HepG2 (cell line): Measurements from ENCODE around the gene SYT7. TPM values are rescaled to one million over a fixed set of nuclear protein-coding genes. Genes with fewer than 3 reads are reported as not detected.

Experiments
- ETV5 ChIP-seq: IDR thresholded peaks from 2 replicates; pipeline ENCODE4 v1.6.1; 2018; ENCODE audit warnings: missing biosample characterization, missing genetic modification reagents, inconsistent platforms, borderline replicate concordance
- FOXP1 ChIP-seq, 2 experiments: fragments of 450-650 bp in 1 of 2; IDR thresholded peaks; 2 replicates each; pipeline ENCODE4 v1.6.1; 2017 to 2018; ENCODE audit warnings: antibody characterized with exemption in 1 of 2
- GLI4 ChIP-seq: sonication (generic); formaldehyde crosslinking; IDR thresholded peaks from 2 replicates; pipeline ENCODE4 v1.5.1; 2020; ENCODE audit warnings: missing genetic modification reagents, mild to moderate bottlenecking, moderate library complexity, borderline replicate concordance
- HNF4G ChIP-seq, 2 experiments: sonication (generic) in 1 of 2; formaldehyde crosslinking in 1 of 2; IDR thresholded peaks; 2 replicates each; pipeline versions ENCODE4 v1.4.0 to v1.6.1; 2011 to 2020; ENCODE audit warnings: borderline replicate concordance in 2 of 2, low read depth in 2 of 2, mild to moderate bottlenecking in 2 of 2, low read length in 1 of 2, missing genetic modification reagents in 1 of 2, moderate library complexity in 1 of 2
- HOXA9 ChIP-seq: sonication (generic); formaldehyde crosslinking; IDR thresholded peaks from 2 replicates; pipeline ENCODE4 v1.8.1; 2022; ENCODE audit warnings: missing genetic modification reagents, mild to moderate bottlenecking, moderate library complexity, borderline replicate concordance
- KLF9 ChIP-seq: IDR thresholded peaks from 2 replicates; pipeline ENCODE4 v1.6.1; 2016; ENCODE audit warnings: low read depth
- NCOA5 ChIP-seq: sonication (generic); formaldehyde crosslinking; IDR thresholded peaks from 2 replicates; pipeline ENCODE4 v1.4.0; 2020; ENCODE audit warnings: missing genetic modification reagents
- NPAS2 ChIP-seq: sonication (generic); formaldehyde crosslinking; IDR thresholded peaks from 2 replicates; pipeline ENCODE4 v1.8.0; 2022; ENCODE audit warnings: mild to moderate bottlenecking, missing genetic modification reagents, borderline replicate concordance
- NR2F6 ChIP-seq, 2 experiments: IDR thresholded peaks; 2 replicates each; pipeline ENCODE4 v1.6.1; 2016; ENCODE audit warnings: antibody characterized with exemption in 1 of 2, mild to moderate bottlenecking in 1 of 2
- PBX2 ChIP-seq: IDR thresholded peaks from 2 replicates; pipeline ENCODE4 v1.6.1; 2016; ENCODE audit warnings: control low read depth
- RNF2 ChIP-seq: fragments of 450-650 bp; conservative IDR thresholded peaks from 2 replicates; pipeline ENCODE4 v1.6.1; 2016; ENCODE audit warnings: low read depth
- TP53 ChIP-seq: sonication (generic); formaldehyde crosslinking; conservative IDR thresholded peaks from 2 replicates; pipeline ENCODE4 v1.4.0; 2020; ENCODE audit warnings: missing genetic modification reagents
- ZNF503 ChIP-seq: sonication (generic); formaldehyde crosslinking; IDR thresholded peaks from 2 replicates; pipeline ENCODE4 v1.4.0; 2020; ENCODE audit warnings: missing genetic modification reagents
- ZNF562 ChIP-seq: sonication (generic); formaldehyde crosslinking; IDR thresholded peaks from 2 replicates; pipeline ENCODE4 v1.8.0; 2022; ENCODE audit warnings: missing genetic modification reagents, borderline replicate concordance
- ZNF598 ChIP-seq: sonication (generic); formaldehyde crosslinking; IDR thresholded peaks from 2 replicates; pipeline ENCODE4 v1.5.1; 2020; ENCODE audit warnings: mild to moderate bottlenecking, missing genetic modification reagents, borderline replicate concordance
- ZNF749 ChIP-seq: sonication (generic); formaldehyde crosslinking; IDR thresholded peaks from 2 replicates; pipeline ENCODE4 v1.8.0; 2022; ENCODE audit warnings: mild to moderate bottlenecking, missing genetic modification reagents, moderate library complexity, borderline replicate concordance
- ZNF792 ChIP-seq: IDR thresholded peaks from 2 replicates; pipeline ENCODE4 v1.6.1; 2016
- ZSCAN21 ChIP-seq: sonication (generic); formaldehyde crosslinking; IDR thresholded peaks from 2 replicates; pipeline ENCODE4 v1.8.0; 2022; ENCODE audit warnings: mild to moderate bottlenecking, missing genetic modification reagents, moderate library complexity, borderline replicate concordance
- polyA plus RNA-seq, 8 experiments: library from polyadenylated mRNA; depleted of rRNA in 3 of 8; stranded (reverse) in 7 of 8; unstranded in 1 of 8; fragments of >200 nt; fragmentation: Illumina TruSeq in 4 of 8; extraction: Trizol in 4 of 8; gene quantifications; 2 replicates each; pipeline versions ENCODE4 v1.2.1 to v1.2.3, GENCODE V29; 2011 to 2016; ENCODE audit warnings: low read depth in 4 of 8, missing spikeins in 1 of 8, mixed read lengths in 1 of 8; ENCODE audit not compliant: insufficient read depth in 1 of 8
- total RNA-seq, 5 experiments: library from RNA; depleted of rRNA; stranded (reverse); fragments of >200 nt; fragmentation: Illumina TruSeq; extraction: Trizol; gene quantifications; 2 replicates each; pipeline ENCODE4 v1.2.3, GENCODE V29; 2016; ENCODE audit warnings: low read depth in 1 of 5
- TF ChIP-seq, protein P1 (sequence below): sonication (generic); formaldehyde crosslinking; IDR thresholded peaks from 2 replicates; pipeline ENCODE4 v1.5.0; 2020; ENCODE audit warnings: mild to moderate bottlenecking, missing genetic modification reagents
- TF ChIP-seq, protein P2 (sequence below): fragments of 450-650 bp; IDR thresholded peaks from 2 replicates; pipeline ENCODE4 v1.6.1; 2016

SYT7 gene
- total and polyA plus RNA-seq, 2 of the 13 experiments (the other 11 are each of a cell fraction or from before 2014, with no cell fraction given), result 1.4 to 4.4 TPM

GRCh38 chr11:61609000-61609979, 28.4 kb upstream of the SYT7 start (continued):
- TF ChIP-seq, protein P1, sequence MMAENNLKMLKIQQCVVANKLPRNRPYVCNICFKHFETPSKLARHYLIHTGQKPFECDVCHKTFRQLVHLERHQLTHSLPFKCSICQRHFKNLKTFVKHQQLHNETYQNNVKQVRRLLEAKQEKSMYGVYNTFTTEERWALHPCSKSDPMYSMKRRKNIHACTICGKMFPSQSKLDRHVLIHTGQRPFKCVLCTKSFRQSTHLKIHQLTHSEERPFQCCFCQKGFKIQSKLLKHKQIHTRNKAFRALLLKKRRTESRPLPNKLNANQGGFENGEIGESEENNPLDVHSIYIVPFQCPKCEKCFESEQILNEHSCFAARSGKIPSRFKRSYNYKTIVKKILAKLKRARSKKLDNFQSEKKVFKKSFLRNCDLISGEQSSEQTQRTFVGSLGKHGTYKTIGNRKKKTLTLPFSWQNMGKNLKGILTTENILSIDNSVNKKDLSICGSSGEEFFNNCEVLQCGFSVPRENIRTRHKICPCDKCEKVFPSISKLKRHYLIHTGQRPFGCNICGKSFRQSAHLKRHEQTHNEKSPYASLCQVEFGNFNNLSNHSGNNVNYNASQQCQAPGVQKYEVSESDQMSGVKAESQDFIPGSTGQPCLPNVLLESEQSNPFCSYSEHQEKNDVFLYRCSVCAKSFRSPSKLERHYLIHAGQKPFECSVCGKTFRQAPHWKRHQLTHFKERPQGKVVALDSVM (CRISPR knock-in tag), result peak; percentile 85
- TF ChIP-seq NPAS2 (no peak), NCOA5 (CRISPR knock-in tag) (no peak), ZNF503 (0 out of 2 replicates have a peak, but pooled peaks have one; percentile 80), NR2F6 (IDR thresholded peaks at IDR 0.05) (peak; percentile 79), NR2F6 (CRISPR knock-in tag; IDR thresholded peaks at IDR 0.05) (peak; percentile 82), ZNF562 (CRISPR knock-in tag) (no peak), HOXA9 (0 out of 2 replicates have a peak, but pooled peaks have one; percentile 70), ETV5 (CRISPR knock-in tag) (peak; percentile 34; the same call in 1 of the 2 replicates), ZNF749 (peak; percentile 18; the same call in 1 of the 2 replicates), ZNF598 (CRISPR knock-in tag) (peak; percentile 75; the same call in 1 of the 2 replicates), ZSCAN21 (CRISPR knock-in tag) (peak; percentile 48; the same call in 1 of the 2 replicates), KLF9 (CRISPR knock-in tag) (no peak), PBX2 (CRISPR knock-in tag) (peak; percentile 61), HNF4G (IDR thresholded peaks at IDR 0.05; ENCODE audit: borderline replicate concordance, low read depth, low read length) (peak; percentile 53; the same call in 1 of the 2 replicates), HNF4G (CRISPR knock-in tag; IDR thresholded peaks at IDR 0.05; ENCODE audit: borderline replicate concordance, low read depth) (peak; percentile 50; the same call in 1 of the 2 replicates), ZNF792 (CRISPR knock-in tag) (no peak), TP53 (CRISPR knock-in tag) (no peak), FOXP1 (IDR thresholded peaks at IDR 0.05) (peak; percentile 46; the same call in 1 of the 2 replicates), FOXP1 (CRISPR knock-in tag; IDR thresholded peaks at IDR 0.05) (peak; percentile 85), GLI4 (CRISPR knock-in tag) (peak; percentile 80; the same call in 1 of the 2 replicates), RNF2 (peak; percentile 58)
- TF ChIP-seq, protein P2, sequence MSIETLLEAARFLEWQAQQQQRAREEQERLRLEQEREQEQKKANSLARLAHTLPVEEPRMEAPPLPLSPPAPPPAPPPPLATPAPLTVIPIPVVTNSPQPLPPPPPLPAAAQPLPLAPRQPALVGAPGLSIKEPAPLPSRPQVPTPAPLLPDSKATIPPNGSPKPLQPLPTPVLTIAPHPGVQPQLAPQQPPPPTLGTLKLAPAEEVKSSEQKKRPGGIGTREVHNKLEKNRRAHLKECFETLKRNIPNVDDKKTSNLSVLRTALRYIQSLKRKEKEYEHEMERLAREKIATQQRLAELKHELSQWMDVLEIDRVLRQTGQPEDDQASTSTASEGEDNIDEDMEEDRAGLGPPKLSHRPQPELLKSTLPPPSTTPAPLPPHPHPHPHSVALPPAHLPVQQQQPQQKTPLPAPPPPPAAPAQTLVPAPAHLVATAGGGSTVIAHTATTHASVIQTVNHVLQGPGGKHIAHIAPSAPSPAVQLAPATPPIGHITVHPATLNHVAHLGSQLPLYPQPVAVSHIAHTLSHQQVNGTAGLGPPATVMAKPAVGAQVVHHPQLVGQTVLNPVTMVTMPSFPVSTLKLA, result peak; percentile 28; the same call in 1 of the 2 replicates
